ENCODE results near the gene CXCR4. TPM values are rescaled to one million over a fixed set of nuclear protein-coding genes. Genes with fewer than 3 reads are reported as not detected.
A peak's percentile ranks its signal among the peaks of the same experiment; 100 is the strongest.
"Not testable (repeated sequence)": the region's sequence is repeated elsewhere in the genome, so short reads cannot be mapped to it uniquely, and the experiment has no call there.

Gene CXCR4
- total RNA-seq, 4 donors from 2014 or later = 4.9 to 446 (median 22.2) TPM

- Histone ChIP-seq H3K27me3 (no peaks in the 10 kb centered on the region), H3K36me3 (no peaks in the 10 kb centered on the region), H3K9me3 (no peaks in the 10 kb centered on the region), H3K27ac (no peak overlapping the region), H3K4me3 (no peak overlapping the region), H3K4me1 (no peaks in the 10 kb centered on the region)
- DNase-seq = no peak
- no peak for TF ChIP-seq POLR2A (IDR thresholded peaks at IDR 0.05)
- TF ChIP-seq, protein P1, sequence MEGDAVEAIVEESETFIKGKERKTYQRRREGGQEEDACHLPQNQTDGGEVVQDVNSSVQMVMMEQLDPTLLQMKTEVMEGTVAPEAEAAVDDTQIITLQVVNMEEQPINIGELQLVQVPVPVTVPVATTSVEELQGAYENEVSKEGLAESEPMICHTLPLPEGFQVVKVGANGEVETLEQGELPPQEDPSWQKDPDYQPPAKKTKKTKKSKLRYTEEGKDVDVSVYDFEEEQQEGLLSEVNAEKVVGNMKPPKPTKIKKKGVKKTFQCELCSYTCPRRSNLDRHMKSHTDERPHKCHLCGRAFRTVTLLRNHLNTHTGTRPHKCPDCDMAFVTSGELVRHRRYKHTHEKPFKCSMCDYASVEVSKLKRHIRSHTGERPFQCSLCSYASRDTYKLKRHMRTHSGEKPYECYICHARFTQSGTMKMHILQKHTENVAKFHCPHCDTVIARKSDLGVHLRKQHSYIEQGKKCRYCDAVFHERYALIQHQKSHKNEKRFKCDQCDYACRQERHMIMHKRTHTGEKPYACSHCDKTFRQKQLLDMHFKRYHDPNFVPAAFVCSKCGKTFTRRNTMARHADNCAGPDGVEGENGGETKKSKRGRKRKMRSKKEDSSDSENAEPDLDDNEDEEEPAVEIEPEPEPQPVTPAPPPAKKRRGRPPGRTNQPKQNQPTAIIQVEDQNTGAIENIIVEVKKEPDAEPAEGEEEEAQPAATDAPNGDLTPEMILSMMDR (IDR thresholded peaks at IDR 0.05) = peak in 2 of 6 experiments; percentile 10 to 17
Observed at GRCh38 chr2:136075476-136075875, 42.5 kb downstream of the CXCR4 start.

- H3K27me3 ChIP-seq = no peaks in the 10 kb centered on the region
- DNase-seq = peak in 2 of 3 donors; percentile 61 to 63
- H3K36me3 ChIP-seq = no peaks in the 10 kb centered on the region
- no peak for TF ChIP-seq POLR2A (IDR thresholded peaks at IDR 0.05)
- TF ChIP-seq, protein P1 (IDR thresholded peaks at IDR 0.05) = no peak
- peak overlapping the region in 1 of 4 donors; percentile 11 for H3K27ac ChIP-seq
- no peaks in the 10 kb centered on the region for H3K4me1 ChIP-seq
- no peaks in the 10 kb centered on the region for H3K9me3 ChIP-seq
- no peak overlapping the region for H3K4me3 ChIP-seq
Observed at GRCh38 chr2:136072621-136073020, 45.3 kb downstream of the CXCR4 start.

GRCh38 chr2:136071887-136072286 is 46.1 kb downstream of the CXCR4 start:
- not testable (repeated sequence) for H3K4me3 ChIP-seq, H3K27me3 ChIP-seq, H3K36me3 ChIP-seq, DNase-seq, H3K4me1 ChIP-seq, H3K9me3 ChIP-seq, H3K27ac ChIP-seq

DNA sequence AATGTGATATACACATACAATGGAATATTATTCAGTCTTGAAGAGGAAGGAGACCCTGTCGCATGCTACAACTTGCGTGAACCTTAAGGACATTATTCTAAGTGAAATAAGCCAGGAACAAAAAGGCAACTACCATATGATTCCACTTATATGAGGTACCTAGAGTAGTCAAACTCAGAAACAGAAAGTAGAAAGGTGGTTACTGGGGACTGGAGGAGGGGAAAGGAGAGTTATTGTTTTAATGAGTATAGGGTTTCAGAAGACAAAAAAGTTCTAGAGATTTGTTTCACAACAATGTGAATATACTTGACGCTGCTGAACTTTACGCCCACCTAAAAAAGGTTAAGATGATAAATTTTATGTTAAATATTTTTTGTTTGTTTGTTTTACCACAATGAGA is 47.0 kb downstream of the CXCR4 start:
- Histone ChIP-seq H3K4me1 (no peaks in the 10 kb centered on the region), H3K4me3 (no peak overlapping the region), H3K36me3 (no peaks in the 10 kb centered on the region), H3K27me3 (no peaks in the 10 kb centered on the region), H3K27ac (no peak overlapping the region), H3K9me3 (no peaks in the 10 kb centered on the region)
- no peak for DNase-seq
- no peak for TF ChIP-seq POLR2A (IDR thresholded peaks at IDR 0.05)
- TF ChIP-seq, protein P1 (IDR thresholded peaks at IDR 0.05) = no peak

- DNase-seq = no peak
- no peaks in the 10 kb centered on the region for H3K9me3 ChIP-seq
- H3K4me1 ChIP-seq = no peaks in the 10 kb centered on the region
- no peaks in the 10 kb centered on the region for H3K27me3 ChIP-seq
- no peak for TF ChIP-seq POLR2A (IDR thresholded peaks at IDR 0.05)
- TF ChIP-seq, protein P1 (IDR thresholded peaks at IDR 0.05) = no peak
- H3K4me3 ChIP-seq = no peak overlapping the region
- H3K36me3 ChIP-seq = no peaks in the 10 kb centered on the region
- no peak overlapping the region for H3K27ac ChIP-seq
Observed at GRCh38 chr2:136069773-136070172, 48.2 kb downstream of the CXCR4 start.

DNA sequence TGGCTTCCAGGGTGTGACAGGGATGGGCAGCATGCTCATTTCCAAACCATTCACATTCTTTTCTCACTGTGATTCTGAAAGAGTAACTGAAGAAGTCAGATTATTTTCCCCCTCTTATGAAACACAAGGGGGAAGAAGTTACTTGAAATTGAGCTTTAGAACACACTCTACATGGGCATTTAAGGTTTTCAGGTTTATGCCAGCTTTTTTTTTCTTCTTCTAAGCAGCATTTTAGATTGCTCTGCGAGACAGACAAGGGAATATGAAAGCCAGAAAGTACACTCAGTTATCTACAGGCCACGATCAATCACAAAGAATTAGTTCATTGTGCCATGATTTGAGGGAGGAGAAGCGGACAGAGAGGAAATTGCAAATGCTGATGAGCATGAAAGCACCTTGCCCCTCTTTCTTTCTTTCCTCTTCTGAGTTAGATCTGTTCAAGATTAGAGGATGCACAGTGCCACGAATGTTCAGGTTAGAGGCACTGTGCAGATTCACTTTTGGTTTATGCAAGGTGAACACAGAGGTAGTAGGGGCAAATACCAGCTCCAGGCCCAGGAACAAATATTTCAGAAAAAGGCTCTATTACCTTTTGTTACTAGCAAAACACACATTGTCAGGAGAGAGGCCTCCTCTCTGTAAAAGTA is 49.2 kb downstream of the CXCR4 start:
- H3K9me3 ChIP-seq = no peaks in the 10 kb centered on the region
- no peaks in the 10 kb centered on the region for H3K36me3 ChIP-seq
- TF ChIP-seq, protein P1 (IDR thresholded peaks at IDR 0.05) = no peak
- TF ChIP-seq POLR2A (IDR thresholded peaks at IDR 0.05) = no peak
- H3K4me3 ChIP-seq = no peak overlapping the region
- no peaks in the 10 kb centered on the region for H3K4me1 ChIP-seq
- no peaks in the 10 kb centered on the region for H3K27me3 ChIP-seq
- no peak overlapping the region for H3K27ac ChIP-seq
- no peak for DNase-seq

Data from Peyer's patch (tissue), 4 donors.